Activated T-cell treated with anti-CD3 and anti-CD28 coated beads, Interleukin-2, amount 50 U/mL, for 48 hours (primary cell): ENCODE measurements around the gene GPR158.

Experiments used
- DNase-seq, 2 experiments: peaks; one replicate each; pipeline ENCODE4 v3.0.0-alpha.2; 2020

GPR158 gene

GRCh38 chr10:25508112-25508815 is 333.5 kb downstream of the GPR158 start:
- DNase-seq, result no peak

- no peak for DNase-seq
These were observed 334.4 kb downstream of the GPR158 start for GRCh38 chr10:25509151-25509550.

DNA sequence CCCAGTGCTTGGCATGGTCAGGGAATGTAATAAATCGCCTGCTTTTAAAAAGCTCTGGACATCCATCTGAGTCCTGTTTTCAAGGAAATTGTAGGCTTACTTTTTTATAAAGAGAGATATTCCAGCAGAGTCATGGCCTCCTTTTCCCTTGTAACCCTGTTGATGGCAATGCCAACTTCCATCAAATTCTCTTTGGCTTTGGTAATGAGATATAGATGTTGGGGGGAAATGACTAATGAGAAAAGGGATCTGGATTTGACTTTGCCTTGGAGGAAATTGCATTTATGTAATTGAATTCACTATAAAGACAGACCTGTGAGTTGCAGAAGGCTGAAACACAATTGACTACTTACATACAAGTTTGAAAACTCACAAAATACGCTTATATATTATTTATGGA is 347.5 kb downstream of the GPR158 start:
- DNase-seq, result no peak

GRCh38 chr10:25522946-25523608 is 348.3 kb downstream of the GPR158 start:
- DNase-seq, result no peak

GRCh38 chr10:25530306-25530705 is 355.5 kb downstream of the GPR158 start:
- DNase-seq, result no peak

- DNase-seq, result no peak
These were observed 356.8 kb downstream of the GPR158 start for GRCh38 chr10:25531457-25532061.

- no peak for DNase-seq
These were observed 357.4 kb downstream of the GPR158 start for GRCh38 chr10:25532213-25532612.

GRCh38 chr10:25536027-25536426 is 361.2 kb downstream of the GPR158 start:
- no peak for DNase-seq

GRCh38 chr10:25547382-25547781 is 372.6 kb downstream of the GPR158 start:
- no peak for DNase-seq

DNA sequence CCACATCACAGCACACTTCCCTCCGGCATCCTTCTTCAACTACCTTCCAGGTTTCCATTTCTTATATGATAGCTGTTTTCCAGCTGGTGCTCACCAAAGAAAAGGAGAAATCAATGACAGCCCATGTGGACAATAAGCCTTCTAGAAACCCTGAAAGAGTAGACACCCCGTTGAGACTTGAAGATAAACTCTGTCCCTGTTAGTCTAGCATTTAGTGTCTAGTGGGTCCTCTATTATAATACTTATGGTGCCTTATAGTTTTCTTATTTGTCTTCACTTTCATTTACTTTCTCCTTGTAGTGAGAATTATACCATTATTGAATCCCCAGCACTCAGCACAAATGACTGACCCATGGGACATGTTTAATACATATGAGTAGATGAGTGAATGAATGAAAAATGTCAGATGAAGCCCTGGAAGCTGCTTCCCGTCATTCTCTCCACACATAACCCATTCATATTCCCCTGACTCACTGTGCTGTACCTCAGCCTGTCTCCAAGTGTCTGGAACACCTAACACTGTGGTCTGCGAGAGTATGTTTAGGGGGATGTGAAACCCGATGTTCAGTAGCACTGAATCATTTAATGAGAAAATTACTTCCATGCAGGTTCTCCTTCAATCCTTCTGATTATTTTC is 377.6 kb downstream of the GPR158 start:
- DNase-seq, result no peak

GRCh38 chr10:25555865-25556264 is 381.1 kb downstream of the GPR158 start:
- no peak for DNase-seq

DNA sequence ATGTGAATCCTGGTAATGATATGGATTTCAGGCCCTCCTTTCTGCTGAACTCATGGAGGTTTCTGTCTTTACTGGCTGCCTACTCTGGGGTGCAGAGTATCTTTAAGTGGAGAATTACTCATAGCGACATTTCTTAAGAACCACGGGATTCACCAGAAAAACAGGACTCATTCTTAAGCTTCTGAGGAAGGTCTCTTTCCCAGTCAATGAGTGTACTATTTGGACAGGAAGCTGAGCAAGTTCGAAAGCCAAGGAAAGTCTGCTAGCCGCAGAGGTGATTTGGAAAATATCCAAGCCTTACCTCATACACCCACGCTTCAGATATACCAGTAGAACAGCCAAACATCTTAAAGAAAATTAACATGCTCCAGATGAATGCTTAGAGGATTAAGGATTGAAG is 381.7 kb downstream of the GPR158 start:
- DNase-seq, result no peak

DNA sequence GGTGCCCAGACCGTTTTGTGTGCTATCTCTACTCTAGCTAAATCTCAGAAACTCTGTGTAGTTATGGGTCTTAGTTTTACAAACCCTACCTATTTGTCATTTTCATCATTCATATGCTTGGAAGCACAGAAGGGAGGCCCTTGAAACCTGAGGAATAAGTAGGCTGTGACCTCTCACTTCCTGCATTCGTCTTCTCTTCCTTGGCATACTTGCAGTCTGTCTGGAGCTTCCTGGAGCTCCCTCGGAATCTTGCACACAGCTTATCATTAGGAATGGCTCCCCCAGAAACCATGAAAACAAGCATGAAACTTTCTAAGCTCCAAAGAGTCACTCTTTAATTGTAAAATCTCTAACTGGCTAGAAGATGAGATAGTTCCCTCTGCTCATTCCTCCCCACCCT is 382.3 kb downstream of the GPR158 start:
- DNase-seq, result no peak

DNA sequence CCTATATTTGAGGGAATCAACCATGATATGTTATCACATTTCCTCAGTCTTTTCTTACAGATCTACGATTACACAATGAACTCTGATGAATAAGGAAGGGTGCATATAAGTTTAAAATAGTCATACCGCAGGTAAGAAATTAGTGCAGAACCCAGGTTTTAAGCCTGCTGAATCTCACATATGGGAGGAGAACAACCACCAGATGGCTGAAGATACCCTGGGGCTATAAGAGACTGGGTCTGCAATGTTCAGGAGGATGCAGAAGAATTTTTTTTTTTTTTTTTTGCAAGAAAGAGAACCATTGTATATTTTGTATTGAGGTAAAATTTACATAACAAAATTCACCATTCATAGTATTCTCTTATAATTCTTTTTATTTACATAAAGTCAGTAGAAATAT is 387.0 kb downstream of the GPR158 start:
- DNase-seq, result no peak

DNA sequence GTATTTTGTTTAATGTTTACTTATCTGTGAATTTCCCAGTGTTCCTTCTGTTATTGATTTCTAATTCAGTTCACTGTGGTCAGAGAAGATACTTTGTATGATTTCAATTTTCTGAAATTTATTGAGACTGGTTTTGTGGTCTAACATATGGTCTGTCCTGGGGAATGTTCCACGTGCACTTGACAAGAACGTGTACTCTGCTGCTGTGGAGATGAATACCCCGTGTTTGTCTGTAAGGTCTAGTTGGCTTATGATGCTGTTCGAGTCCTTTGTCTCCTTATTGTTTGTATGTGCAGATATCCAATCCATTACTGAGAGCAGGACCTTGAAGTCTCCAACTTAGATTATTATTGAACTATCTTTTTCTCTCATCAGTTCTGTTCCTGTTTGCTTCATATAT is 387.7 kb downstream of the GPR158 start:
- no peak for DNase-seq

DNA sequence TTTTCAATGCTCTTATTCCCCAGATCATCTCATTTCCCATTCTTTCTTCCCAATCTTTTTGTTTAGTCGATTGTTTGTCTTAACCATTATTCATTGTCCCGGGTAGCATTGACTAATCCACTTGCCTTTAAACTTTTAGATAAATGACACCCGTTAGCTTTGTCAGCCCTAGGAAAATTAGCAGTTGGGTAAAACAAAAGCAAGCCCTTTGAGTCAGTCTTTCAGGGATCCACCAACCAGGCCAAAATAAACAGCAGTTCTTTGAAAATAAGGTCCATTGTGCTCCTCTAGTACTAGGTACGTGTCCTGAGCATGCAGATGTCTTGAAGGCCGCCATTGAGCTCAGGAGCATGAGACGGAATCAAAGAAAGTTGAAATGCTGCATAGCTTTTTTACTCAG is 389.6 kb downstream of the GPR158 start:
- no peak for DNase-seq

- no peak for DNase-seq
These were observed 390.8 kb downstream of the GPR158 start for GRCh38 chr10:25565570-25565969.

DNA sequence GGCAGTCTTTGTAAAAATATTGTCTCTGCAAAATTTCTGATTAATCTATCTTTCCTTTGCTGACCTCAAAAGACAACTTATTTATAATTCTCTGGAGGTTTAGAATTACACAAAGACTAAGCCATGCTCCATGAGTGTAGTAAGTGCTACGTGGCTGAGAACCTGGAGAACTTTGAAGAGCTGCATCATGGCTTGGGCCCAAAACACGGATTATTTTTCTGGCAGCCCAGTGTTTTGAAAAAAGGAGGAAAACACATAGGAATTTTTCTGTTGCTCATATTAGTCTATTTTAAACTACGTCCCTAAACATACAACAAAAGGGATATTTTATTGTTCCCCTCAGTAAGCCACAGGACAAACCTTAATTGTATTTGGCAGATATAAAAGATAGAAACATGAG is 398.5 kb downstream of the GPR158 start:
- DNase-seq, result no peak

GRCh38 chr10:25575343-25575742 is 400.5 kb downstream of the GPR158 start:
- DNase-seq, result no peak

GRCh38 chr10:25578061-25578460 is 403.3 kb downstream of the GPR158 start:
- DNase-seq, result no peak

- DNase-seq, result no peak
These were observed 408.2 kb downstream of the GPR158 start for GRCh38 chr10:25582961-25583360.

DNA sequence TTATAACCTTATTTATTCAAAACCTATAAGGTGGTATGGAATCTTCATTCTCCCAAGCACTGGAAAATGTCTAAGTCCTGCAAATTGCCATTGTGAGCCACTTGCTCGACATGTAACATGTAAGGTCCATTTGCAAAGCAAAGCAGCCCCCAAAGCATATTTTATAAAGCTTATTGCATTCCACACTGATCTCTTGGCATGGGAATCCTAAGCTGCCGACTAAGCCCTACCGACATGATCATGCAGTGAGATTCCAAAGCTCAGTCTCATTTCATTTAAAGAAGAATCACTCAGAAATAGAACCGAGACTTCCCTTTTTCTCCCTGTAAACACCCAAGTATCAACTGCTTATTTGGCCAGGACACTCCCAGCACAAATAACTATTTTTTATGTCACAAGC is 425.9 kb downstream of the GPR158 start:
- DNase-seq, result no peak

DNA sequence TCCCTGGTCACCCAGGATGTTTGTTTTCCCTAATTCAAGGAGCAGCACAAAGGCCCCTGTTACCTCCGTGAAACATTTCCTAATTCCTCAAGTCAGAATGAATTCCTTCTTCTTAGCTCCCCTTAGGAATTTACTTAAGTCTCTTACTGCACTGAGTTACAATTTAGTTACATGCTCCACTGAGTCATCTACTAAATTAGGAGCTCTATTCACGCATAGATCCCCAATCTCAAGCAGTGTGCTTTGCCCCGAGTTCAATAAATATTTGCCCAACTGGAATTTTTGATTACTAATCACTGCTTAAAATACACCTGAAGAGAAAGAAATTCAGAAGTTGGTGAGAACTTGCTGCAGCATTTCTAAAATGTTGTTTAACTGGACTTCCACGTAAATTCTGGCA is 429.8 kb downstream of the GPR158 start:
- no peak for DNase-seq

- no peak for DNase-seq
These were observed 439.9 kb downstream of the GPR158 start for GRCh38 chr10:25614652-25615051.
